HG03095 (cell line): ENCODE measurements around the gene CRK.
A peak's percentile ranks its signal among the peaks of the same experiment; 100 is the strongest.
"Not testable (repeated sequence)": the region's sequence is repeated elsewhere in the genome, so short reads cannot be mapped to it uniquely, and the experiment has no call there.

ENCODE experiments used
- ATAC-seq: cut with Tn5 transposase; IDR thresholded peaks from one replicate; pipeline ENCODE4 v1.9.1; 2021; ENCODE audit warnings: moderate library complexity; ENCODE audit not compliant: unreplicated experiment

Gene CRK

GRCh38 chr17:1431631-1432104 is 24.4 kb downstream of the CRK start:
- no peak for ATAC-seq

GRCh38 chr17:1423456-1424135 is 32.4 kb downstream of the CRK start:
- no peak for ATAC-seq

- ATAC-seq = no peak
Measured at GRCh38 chr17:1422885-1423284, 33.1 kb downstream of the CRK start.

GRCh38 chr17:1421470-1421869 is 34.6 kb downstream of the CRK start:
- no peak for ATAC-seq

- ATAC-seq = no peak
Measured at GRCh38 chr17:1420981-1421380, 35.1 kb downstream of the CRK start.

GRCh38 chr17:1420163-1420562 is 35.9 kb downstream of the CRK start:
- no peak for ATAC-seq

GRCh38 chr17:1418476-1418875 is 37.6 kb downstream of the CRK start:
- not testable (repeated sequence) for ATAC-seq

- ATAC-seq = no peak
Measured at GRCh38 chr17:1416414-1416813, 39.6 kb downstream of the CRK start.

GRCh38 chr17:1414634-1415033 is 41.4 kb downstream of the CRK start:
- ATAC-seq = no peak

GRCh38 chr17:1414001-1414574 is 41.9 kb downstream of the CRK start:
- ATAC-seq = no peak

GRCh38 chr17:1413281-1413791 is 42.7 kb downstream of the CRK start:
- ATAC-seq = no peak

- no peak for ATAC-seq
Measured at GRCh38 chr17:1412185-1413110, 43.6 kb downstream of the CRK start.

- no peak for ATAC-seq
Measured at GRCh38 chr17:1402262-1402586, 53.8 kb downstream of the CRK start.

- ATAC-seq = peak; percentile 89
Measured at GRCh38 chr17:1399679-1400512, 56.1 kb downstream of the CRK start, which contains the start of gene YWHAE. Gene YWHAE (minus strand): TSS chr17:1400222. CDS start chr17:1400110, 112 bp downstream.

- ATAC-seq = no peak
Measured at GRCh38 chr17:1398931-1399678, 56.9 kb downstream of the CRK start.

GRCh38 chr17:1398028-1398427 is 58.0 kb downstream of the CRK start:
- no peak for ATAC-seq

- ATAC-seq = not testable (repeated sequence)
Measured at GRCh38 chr17:1395876-1396665, 60.0 kb downstream of the CRK start.

- ATAC-seq = no peak
Measured at GRCh38 chr17:1391577-1391976, 64.5 kb downstream of the CRK start.
